HTERT RPE-1 (cell line): ENCODE measurements around the gene ACADS.

Experiments
- in situ Hi-C: fragments of 300-500 bp; cut with MboI; formaldehyde crosslinking; loops from 4 replicates; pipeline ENCODE4 v1.14.3; 2020; ENCODE audit warnings: low sequenced_read_pairs

ACADS gene

GRCh38 chr12:120725659-120726509 lies at the start of gene ACADS:
TSS of gene ACADS (plus strand) at chr12:120725826. CDS start at chr12:120725886, 60 bp downstream.
- in situ Hi-C loops = no loop called here

GRCh38 chr12:120677765-120678473 lies 47.7 kb upstream of the ACADS start:
- in situ Hi-C loops = no loop called here

GRCh38 chr12:120678572-120678971 lies 47.1 kb upstream of the ACADS start:
- in situ Hi-C loops = no loop called here

- in situ Hi-C loops = no loop called here
Observed at GRCh38 chr12:120680165-120680738, 45.4 kb upstream of the ACADS start.

GRCh38 chr12:120684523-120684932 lies 41.1 kb upstream of the ACADS start:
- in situ Hi-C loops = no loop called here

- in situ Hi-C loops = no loop called here
Observed at GRCh38 chr12:120685522-120685921, 40.1 kb upstream of the ACADS start.

- in situ Hi-C loops = no loop called here
Observed at GRCh38 chr12:120686151-120686689, 39.4 kb upstream of the ACADS start.

GRCh38 chr12:120686690-120687577 lies 38.7 kb upstream of the ACADS start, which contains the start of gene MLEC:
TSS of gene MLEC (plus strand) at chr12:120687149. CDS start at chr12:120687297, 148 bp downstream.
- in situ Hi-C loops = no loop called here

GRCh38 chr12:120687578-120688289 lies 37.9 kb upstream of the ACADS start:
- in situ Hi-C loops = no loop called here

GRCh38 chr12:120688527-120689071 lies 37.0 kb upstream of the ACADS start:
- in situ Hi-C loops = no loop called here

GRCh38 chr12:120689397-120690082 lies 36.1 kb upstream of the ACADS start:
- in situ Hi-C loops = no loop called here

- in situ Hi-C loops = no loop called here
Observed at GRCh38 chr12:120690083-120690450, 35.6 kb upstream of the ACADS start.

GRCh38 chr12:120690978-120691377 lies 34.6 kb upstream of the ACADS start:
- in situ Hi-C loops = no loop called here

GRCh38 chr12:120692524-120693033 lies 33.0 kb upstream of the ACADS start:
- in situ Hi-C loops = no loop called here

- in situ Hi-C loops = no loop called here
Observed at GRCh38 chr12:120693848-120694247, 31.8 kb upstream of the ACADS start.

- in situ Hi-C loops = no loop called here
Observed at GRCh38 chr12:120696626-120697025, 29.0 kb upstream of the ACADS start.

- in situ Hi-C loops = no loop called here
Observed at GRCh38 chr12:120697344-120697743, 28.3 kb upstream of the ACADS start.

GRCh38 chr12:120698665-120699064 lies 27.0 kb upstream of the ACADS start:
- in situ Hi-C loops = no loop called here

GRCh38 chr12:120699553-120699952 lies 26.1 kb upstream of the ACADS start:
- in situ Hi-C loops = no loop called here
